ENCODE measurements around the gene RETN. TPM values are rescaled to one million over a fixed set of nuclear protein-coding genes. Genes with fewer than 3 reads are reported as not detected.

RETN gene, protein sequence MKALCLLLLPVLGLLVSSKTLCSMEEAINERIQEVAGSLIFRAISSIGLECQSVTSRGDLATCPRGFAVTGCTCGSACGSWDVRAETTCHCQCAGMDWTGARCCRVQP
- total RNA-seq, result not detected in 2 replicates

DNA sequence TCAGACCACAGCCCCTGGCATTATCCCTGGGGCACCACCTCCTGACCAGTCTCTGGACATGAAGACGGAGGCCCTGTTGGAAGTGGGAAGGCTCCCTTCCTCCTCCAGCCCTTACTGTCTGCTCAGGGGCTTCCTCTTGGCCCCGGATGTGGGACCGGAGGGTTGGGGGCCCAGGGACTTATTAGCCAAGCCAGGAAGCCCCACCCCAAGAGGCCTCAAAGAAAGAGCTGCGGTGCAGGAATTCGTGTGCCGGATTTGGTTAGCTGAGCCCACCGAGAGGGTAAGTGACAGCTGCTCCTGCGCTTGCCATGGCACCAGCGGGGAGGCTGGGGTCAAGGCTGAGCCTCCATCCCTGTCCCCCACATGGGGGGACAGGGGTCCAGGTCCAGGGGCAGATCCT is at the start of gene RETN:
Gene RETN (plus strand): TSS at position 208 of the 400 bp plus-strand sequence. CDS start 278 bp downstream, outside the sequence.

DNA sequence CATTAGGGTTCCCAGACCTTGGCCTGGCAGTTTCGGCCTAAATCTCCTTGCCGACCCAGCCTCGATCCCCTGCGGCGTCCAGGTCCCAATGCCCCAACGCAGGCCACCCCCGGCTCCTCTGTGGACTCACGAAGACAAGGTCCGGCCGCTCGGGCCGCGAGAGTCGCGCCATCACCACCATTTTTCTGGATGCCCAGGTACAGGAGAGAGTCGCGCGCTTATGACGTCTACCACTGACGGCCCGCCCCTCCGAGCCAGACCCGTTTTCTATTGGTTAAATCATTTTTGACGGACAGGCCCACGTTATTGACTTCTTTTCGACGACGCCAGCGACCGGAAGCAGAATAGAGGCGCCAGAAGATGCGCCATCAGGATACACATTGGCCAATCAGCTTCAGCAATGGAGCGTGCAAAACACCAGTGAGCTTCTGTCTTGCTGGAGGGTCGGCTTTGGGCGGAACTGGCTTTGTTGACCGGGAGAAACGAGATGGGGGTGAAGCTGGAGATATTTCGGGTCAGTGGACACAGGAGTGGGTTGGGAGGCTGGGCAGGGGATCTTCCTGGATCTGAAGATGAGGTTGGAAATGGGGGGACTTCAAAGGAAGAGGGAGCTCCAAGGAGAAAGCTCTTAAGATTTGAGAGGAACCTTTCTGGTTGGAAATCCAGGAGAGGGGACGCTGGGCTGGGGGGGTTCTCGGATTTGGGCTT is 39.3 kb upstream of the RETN start, which contains the start of the genes PET100 and XAB2:
Gene PET100 (plus strand): TSS at position 447 of the 708 bp plus-strand sequence. CDS start 41 bp downstream, at position 488.
Gene XAB2 (minus strand): TSS at position 199 of the 708 bp plus-strand sequence. CDS start 18 bp downstream, at position 181.

DNA sequence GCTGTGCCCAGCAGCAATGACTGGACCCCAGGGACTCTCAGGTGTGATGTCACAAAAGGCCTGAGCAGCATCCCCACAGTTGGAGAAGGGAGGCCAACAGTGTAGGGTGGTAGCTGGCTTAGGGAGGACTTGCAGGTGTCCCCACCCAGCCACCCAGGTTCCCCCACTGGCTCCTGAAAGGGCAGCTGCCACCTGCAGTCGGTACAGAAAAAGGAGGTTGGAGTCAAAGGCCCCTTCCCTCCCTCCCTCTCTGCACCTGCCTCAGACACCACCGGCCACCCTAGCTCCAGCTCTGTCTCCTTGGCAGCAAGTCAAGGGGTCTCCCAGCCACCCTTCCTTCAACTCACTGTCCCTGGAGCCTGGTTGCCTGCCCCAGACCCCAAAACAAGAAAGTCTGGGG is 35.2 kb upstream of the RETN start, which contains the start of gene PCP2:
Gene PCP2 (minus strand): TSS at position 22 of the 400 bp plus-strand sequence. CDS start 262 bp downstream, outside the sequence.

DNA sequence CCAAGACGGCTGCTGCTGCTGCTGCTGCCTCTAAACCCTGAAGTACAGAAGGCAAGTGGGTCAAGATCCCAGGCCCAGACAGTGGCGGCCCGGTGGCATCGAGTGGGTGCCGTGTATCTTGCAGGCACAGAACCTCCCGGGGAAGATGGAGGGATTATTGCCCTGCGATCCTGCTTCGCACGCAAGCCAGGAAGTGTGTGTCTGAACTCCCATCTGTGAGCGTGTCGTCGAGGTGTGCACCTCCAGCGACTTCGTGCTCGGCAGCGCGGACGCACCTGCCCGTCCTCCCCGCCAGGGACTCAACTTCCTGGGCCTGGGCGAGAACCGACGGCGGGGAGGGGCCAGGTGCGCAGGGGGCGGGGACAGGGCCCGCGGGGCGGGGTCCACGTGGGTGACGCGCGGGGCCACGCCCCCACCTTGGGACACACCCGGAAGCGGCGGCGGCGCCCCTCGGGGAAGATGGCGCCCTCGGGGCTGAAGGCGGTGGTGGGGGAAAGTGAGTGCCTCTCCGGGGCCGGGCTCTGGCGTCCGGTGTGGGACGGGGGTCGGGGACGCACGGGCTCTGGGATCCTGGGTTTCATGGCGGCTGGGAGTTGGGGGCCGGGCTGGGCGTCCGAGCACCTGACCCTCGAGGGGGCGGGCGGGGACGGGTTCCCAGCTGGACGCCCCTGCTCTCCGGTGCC is 32.0 kb upstream of the RETN start, which contains the start of gene STXBP2:
Gene STXBP2 (plus strand): TSS at position 420 of the 683 bp plus-strand sequence. CDS start 40 bp downstream, at position 460.

GRCh38 chr19:7676854-7677253 is 8.0 kb downstream of the RETN start, which contains the start of gene MCEMP1:
Gene MCEMP1, plus strand, starts transcription at chr19:7677090. Its CDS starts 31 bp downstream, at chr19:7677121.

DNA sequence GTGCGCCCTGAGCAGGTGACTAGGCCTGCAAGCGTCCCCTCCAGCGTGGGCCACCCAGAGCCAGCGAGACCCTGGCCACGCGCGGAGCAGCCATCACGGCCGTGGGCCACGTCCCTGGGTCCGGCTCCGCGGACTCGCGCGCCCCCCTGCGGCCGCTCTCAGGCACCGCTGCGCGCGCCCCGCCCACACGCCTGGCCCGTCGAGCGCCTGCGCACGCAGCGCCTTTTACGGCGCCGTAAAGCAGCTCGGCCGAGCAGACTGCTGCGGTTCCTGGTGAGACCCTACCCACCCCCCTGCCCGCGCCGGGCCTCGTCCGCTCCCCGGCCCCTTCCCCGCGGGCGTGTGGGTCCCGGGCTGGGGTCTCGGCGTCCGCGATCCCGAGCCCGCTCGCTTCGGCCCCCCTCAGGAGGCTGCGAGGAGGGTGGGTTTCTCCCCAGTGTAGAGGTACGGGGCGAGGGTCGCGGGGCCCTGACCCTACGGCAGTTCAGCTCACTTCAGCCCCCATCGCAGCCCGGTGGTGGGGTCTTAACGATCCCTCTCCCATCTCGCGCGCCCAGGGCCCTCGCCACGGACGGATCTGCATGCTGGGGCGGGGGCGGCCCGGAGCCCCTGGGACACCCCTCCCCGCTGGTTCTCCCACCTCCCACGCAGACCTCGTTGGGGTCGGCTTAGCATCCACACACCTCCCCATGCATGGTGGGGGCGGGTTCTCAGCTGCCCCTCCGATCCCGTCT is 11.9 kb downstream of the RETN start, which contains the start of gene TRAPPC5:
Gene TRAPPC5 (plus strand): TSS at position 228 of the 734 bp plus-strand sequence. CDS start 1,421 bp downstream, outside the sequence.

GRCh38 chr19:7701654-7702457 is 33.0 kb downstream of the RETN start, which contains the start of gene FCER2:
Gene FCER2, minus strand, starts transcription at chr19:7702131. Its CDS starts 2,371 bp downstream, at chr19:7699760.

Other genes starting within 250 kb of the RETN start
- gene PEX11G, start 180.0 kb upstream of the RETN start, total RNA-seq, result 5.5 and 5.8 TPM in 2 replicates
- gene ZNF358, start 152.9 kb upstream of the RETN start, total RNA-seq, result 13.8 and 22.9 TPM in 2 replicates
- 3.0 and 3.1 TPM in 2 replicates for gene MCOLN1, start 146.4 kb upstream of the RETN start, total RNA-seq
- 73.2 and 75.9 TPM in 2 replicates for gene PNPLA6, start 133.3 kb upstream of the RETN start, total RNA-seq
- gene CAMSAP3, start 73.2 kb upstream of the RETN start, total RNA-seq, result 4.2 and 5.1 TPM in 2 replicates
- gene XAB2, start 39.5 kb upstream of the RETN start, total RNA-seq, result 32.9 and 36.3 TPM in 2 replicates
- gene PET100, start 39.3 kb upstream of the RETN start, total RNA-seq, result 23.1 and 43.3 TPM in 2 replicates
- not detected in 2 replicates for gene PCP2, start 35.3 kb upstream of the RETN start, total RNA-seq
- gene STXBP2, start 31.9 kb upstream of the RETN start, total RNA-seq, result 43.7 and 55.8 TPM in 2 replicates
- not detected in 2 replicates for gene MCEMP1, start 8.0 kb downstream of the RETN start, total RNA-seq
- gene TRAPPC5, start 11.8 kb downstream of the RETN start, total RNA-seq, result 121 and 125 TPM in 2 replicates
- not detected in 2 replicates for gene FCER2, start 33.1 kb downstream of the RETN start, total RNA-seq
- gene CLEC4G, start 63.1 kb downstream of the RETN start, total RNA-seq, result not detected in 2 replicates
- gene CD209, start 78.5 kb downstream of the RETN start, total RNA-seq, result not detected in 2 replicates
- not detected in 2 replicates for gene CLEC4M, start 94.2 kb downstream of the RETN start, total RNA-seq
- 14.2 and 18.0 TPM in 2 replicates for gene EVI5L, start 161.2 kb downstream of the RETN start, total RNA-seq
- gene PRR36, start 205.3 kb downstream of the RETN start, total RNA-seq, result not detected in 2 replicates
- 7.6 and 9.9 TPM in 2 replicates for gene LRRC8E, start 219.5 kb downstream of the RETN start, total RNA-seq
- 14.2 and 14.5 TPM in 2 replicates for gene MAP2K7, start 234.8 kb downstream of the RETN start, total RNA-seq
- 0.84 and 7.5 TPM in 2 replicates for gene TGFBR3L, start 245.8 kb downstream of the RETN start, total RNA-seq

Measured in hair follicular keratinocyte (primary cell).